ENCODE results near the gene PLD6. TPM values are rescaled to one million over a fixed set of nuclear protein-coding genes. Genes with fewer than 3 reads are reported as not detected.
"Not testable (repeated sequence)": the region's sequence is repeated elsewhere in the genome, so short reads cannot be mapped to it uniquely, and the experiment has no call there.

PLD6 gene, protein sequence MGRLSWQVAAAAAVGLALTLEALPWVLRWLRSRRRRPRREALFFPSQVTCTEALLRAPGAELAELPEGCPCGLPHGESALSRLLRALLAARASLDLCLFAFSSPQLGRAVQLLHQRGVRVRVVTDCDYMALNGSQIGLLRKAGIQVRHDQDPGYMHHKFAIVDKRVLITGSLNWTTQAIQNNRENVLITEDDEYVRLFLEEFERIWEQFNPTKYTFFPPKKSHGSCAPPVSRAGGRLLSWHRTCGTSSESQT
- polyA plus RNA-seq (ENCODE audit: insufficient read length in 4 of 4): 1 to 10 TPM; 3.4 to 5.4 (median 4.6) TPM

GRCh38 chr17:17206124-17206912 lies at the start of gene PLD6:
PLD6 (minus strand) TSS chr17:17206333; CDS start chr17:17206286, 47 bp downstream.
- DNase-seq (ENCODE audit: low read depth in 4 of 4, low spot score in 3 of 4): peak in 1 of 4 donors; percentile 22

DNA sequence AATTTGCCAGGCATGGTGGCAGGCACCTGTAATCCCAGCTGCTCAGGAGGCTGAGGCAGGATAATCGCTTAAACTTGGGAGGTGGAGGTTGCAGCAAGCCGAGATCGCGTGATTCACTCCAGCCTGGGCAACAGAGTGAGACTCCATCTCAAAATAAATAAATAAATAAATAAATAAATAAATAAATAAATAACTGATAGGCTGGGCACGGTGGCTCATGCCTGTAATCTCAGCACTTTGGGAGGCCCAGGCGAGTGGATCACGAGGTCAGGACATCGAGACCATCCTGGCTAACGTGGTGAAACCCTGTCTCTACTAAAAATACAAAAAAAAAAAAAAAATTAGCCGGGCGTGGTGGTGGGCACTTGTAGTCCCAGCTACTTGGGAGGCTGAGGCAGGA lies 49.6 kb upstream of the PLD6 start:
- not testable (repeated sequence) for DNase-seq (ENCODE audit: low read depth in 4 of 4, low spot score in 3 of 4)

- no peak for DNase-seq (ENCODE audit: low read depth in 4 of 4, low spot score in 3 of 4)
These were observed 47.9 kb upstream of the PLD6 start for GRCh38 chr17:17254036-17254435.

DNA sequence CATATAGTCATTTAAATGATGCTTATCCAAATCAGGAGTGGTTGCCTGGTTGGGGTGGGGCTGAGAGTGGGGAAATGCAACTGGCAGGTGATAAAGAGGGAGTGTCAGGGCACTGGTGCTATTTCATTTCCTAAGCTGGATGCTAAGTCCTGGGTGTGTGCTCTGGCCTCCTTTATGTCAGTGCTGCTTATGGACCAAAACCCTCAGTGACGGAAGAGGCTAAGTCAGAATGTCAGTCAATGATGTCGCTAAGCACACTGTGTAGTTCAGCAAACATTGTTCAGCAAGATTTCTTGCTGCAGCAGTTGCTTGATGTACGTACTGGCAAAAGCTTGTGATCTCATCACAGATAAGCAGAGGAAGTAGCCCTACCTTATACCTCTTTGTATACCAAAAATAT lies 47.3 kb upstream of the PLD6 start:
- DNase-seq (ENCODE audit: low read depth in 4 of 4, low spot score in 3 of 4): no peak

DNA sequence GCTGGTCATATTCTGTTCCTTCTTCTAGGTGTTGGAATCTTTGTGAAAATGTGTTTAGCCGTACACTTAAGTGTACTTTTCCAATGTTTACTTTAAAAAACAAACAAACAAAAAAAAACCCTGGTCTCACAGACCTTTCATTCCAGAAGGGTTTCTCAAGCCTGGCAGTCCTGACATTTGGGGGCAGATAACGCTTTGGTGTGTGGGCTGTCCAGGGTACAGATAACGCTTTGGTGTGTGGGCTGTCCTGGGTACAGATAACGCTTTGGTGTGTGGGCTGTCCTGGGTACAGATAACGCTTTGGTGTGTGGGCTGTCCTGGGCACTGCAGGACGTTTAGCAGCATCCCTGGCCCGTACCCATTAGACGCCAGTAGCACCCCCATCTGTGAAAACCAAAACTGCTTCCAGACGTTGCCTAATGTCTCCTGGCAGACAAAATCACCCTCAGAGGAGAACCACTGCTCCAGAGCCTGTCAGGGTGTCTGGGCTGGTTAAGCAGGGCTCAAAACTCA lies 46.1 kb upstream of the PLD6 start:
- DNase-seq (ENCODE audit: low read depth in 4 of 4, low spot score in 3 of 4): no peak

GRCh38 chr17:17246879-17247278 lies 40.7 kb upstream of the PLD6 start:
- DNase-seq (ENCODE audit: low read depth in 4 of 4, low spot score in 3 of 4): no peak

GRCh38 chr17:17243163-17243562 lies 37.0 kb upstream of the PLD6 start:
- no peak for DNase-seq (ENCODE audit: low read depth in 4 of 4, low spot score in 3 of 4)

- no peak for DNase-seq (ENCODE audit: low read depth in 4 of 4, low spot score in 3 of 4)
These were observed 36.1 kb upstream of the PLD6 start for GRCh38 chr17:17242246-17242645.

- no peak for DNase-seq (ENCODE audit: low read depth in 4 of 4, low spot score in 3 of 4)
These were observed 35.5 kb upstream of the PLD6 start for GRCh38 chr17:17241656-17242055.

DNA sequence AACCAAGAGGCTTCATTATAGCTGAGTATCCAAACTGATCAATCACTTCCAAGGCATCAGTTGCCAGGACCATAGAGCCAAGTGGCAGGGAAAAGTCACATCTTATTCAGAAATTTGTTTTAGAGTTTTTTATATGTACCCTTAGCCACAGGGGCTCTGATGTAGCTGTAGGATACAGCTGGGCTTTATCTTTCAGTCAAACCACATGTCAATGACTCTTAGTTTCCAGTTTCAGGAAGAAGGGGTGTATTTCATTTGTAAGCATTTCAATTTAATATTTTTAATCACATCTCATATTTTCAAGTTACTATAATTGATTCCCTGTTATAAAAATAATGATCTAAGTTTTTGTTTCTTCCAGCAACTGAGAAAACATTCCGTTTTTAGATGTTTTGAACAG lies 33.7 kb upstream of the PLD6 start:
- DNase-seq (ENCODE audit: low read depth in 4 of 4, low spot score in 3 of 4): no peak

- peak; percentile 80 to 87 (median 84) for DNase-seq (ENCODE audit: low read depth in 4 of 4, low spot score in 3 of 4)
These were observed 31.1 kb upstream of the PLD6 start, which contains the start of gene FLCN for GRCh38 chr17:17237026-17237799. FLCN (minus strand) TSS chr17:17237168; CDS start chr17:17228137, 9,031 bp downstream.

DNA sequence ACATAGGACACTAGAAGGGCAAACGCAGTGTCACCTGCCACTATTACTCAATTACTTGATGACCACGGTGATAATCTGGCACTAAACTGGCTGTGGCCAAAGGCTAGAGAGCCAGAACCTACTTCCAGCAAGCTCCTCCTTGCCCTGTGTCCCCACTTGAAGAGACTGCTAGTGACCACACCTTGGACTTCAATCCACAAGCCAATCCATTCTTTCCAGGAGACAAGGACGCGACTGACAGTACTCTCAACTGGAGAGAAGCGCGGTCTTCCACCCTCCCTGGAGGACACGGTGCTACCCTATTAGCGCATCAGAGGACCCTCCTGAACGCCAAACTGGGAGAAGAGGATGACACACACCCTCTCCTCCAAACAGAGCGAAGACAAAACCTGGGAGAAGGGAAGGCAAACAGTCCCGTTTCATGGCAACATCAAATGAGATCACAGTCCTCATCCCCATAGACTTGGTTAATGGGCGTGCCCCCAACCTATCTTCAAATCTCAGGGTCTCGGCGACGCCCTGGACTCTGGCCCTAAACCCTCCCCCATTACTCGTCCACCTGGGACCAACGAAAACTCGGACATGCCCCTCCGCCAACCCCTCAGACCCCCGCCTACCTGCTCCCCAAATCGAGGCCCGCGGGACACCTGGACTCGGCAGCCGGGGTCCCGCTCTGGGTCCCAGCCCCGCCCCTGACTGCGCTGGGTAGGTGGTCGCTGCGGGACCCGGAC lies 30.3 kb upstream of the PLD6 start:
- DNase-seq (ENCODE audit: low read depth in 4 of 4, low spot score in 3 of 4): peak in 1 of 4 donors; percentile 3

- no peak for DNase-seq (ENCODE audit: low read depth in 4 of 4, low spot score in 3 of 4)
These were observed 29.4 kb upstream of the PLD6 start for GRCh38 chr17:17235212-17236174.

DNA sequence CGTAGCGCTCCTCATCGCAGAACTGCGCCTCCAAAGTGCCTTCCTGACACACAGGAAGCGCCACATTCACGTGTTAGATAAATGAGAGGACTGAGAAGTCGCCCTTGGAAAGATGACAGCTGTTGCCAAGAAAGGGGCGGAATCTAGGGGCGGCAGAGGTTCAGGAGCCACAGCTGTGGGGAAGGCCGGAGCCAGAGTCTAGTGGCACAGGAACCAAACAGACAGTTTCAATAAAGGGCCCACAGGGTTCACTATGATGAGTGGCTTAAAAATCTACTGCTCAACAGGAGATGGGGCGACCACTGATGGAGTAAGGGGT lies 26.1 kb upstream of the PLD6 start:
- no peak for DNase-seq (ENCODE audit: low read depth in 4 of 4, low spot score in 3 of 4)

GRCh38 chr17:17231621-17232302 lies 25.6 kb upstream of the PLD6 start:
- DNase-seq (ENCODE audit: low read depth in 4 of 4, low spot score in 3 of 4): no peak

- DNase-seq (ENCODE audit: low read depth in 4 of 4, low spot score in 3 of 4): no peak
These were observed 23.6 kb upstream of the PLD6 start for GRCh38 chr17:17229416-17230384.

GRCh38 chr17:17228521-17229279 lies 22.6 kb upstream of the PLD6 start:
- no peak for DNase-seq (ENCODE audit: low read depth in 4 of 4, low spot score in 3 of 4)

Data from left renal pelvis (tissue), 4 donors.